Effector memory CD8-positive, alpha-beta T cell (primary cell): ENCODE results near the gene SARNP.

Source experiments
- ATAC-seq: fragments of 150-1000 bp; cut with Tn5 transposase; replicated peaks from 2 replicates; pipeline ENCODE4 v1.10.0; 2021; ENCODE audit warnings: mild to moderate bottlenecking, moderate library complexity
- DNase-seq, 3 experiments: peaks; one replicate each; pipeline ENCODE4 v3.0.0; 2021
- H3K27ac Mint-ChIP-seq, 2 donors: one replicate each; pipeline ENCODE4 v1.8.0; 2022; ENCODE audit warnings: mild to moderate bottlenecking in 2 of 2, mixed read lengths in 2 of 2, moderate library complexity in 2 of 2
- H3K27me3 Mint-ChIP-seq, 2 donors: one replicate each; pipeline ENCODE4 v1.8.0; 2022; ENCODE audit warnings: mixed read lengths in 2 of 2
- H3K36me3 Mint-ChIP-seq: one replicate; pipeline ENCODE4 v1.8.0; 2022; ENCODE audit warnings: mild to moderate bottlenecking, moderate library complexity, mixed read lengths; ENCODE audit not compliant: insufficient read depth
- H3K4me1 Mint-ChIP-seq, 2 donors: one replicate each; pipeline ENCODE4 v1.8.0; 2022; ENCODE audit warnings: low read depth in 2 of 2, mixed read lengths in 2 of 2
- H3K4me3 Mint-ChIP-seq, 2 donors: one replicate each; pipeline ENCODE4 v1.8.0; 2022; ENCODE audit warnings: mild to moderate bottlenecking in 2 of 2, mixed read lengths in 2 of 2, moderate library complexity in 2 of 2
- H3K9me3 Mint-ChIP-seq, 2 donors: one replicate each; pipeline ENCODE4 v1.8.0; 2022; ENCODE audit warnings: mixed read lengths in 2 of 2

SARNP gene

GRCh38 chr12:55829967-55830600 lies 12.6 kb upstream of the SARNP start:
- peak; percentile 12 to 43 (median 16) for DNase-seq
- peaks cover 16% of the 10 kb centered on the region for H3K36me3 Mint-ChIP-seq

GRCh38 chr12:55828357-55828756 lies 10.8 kb upstream of the SARNP start:
- no peaks in the 10 kb centered on the region for H3K9me3 Mint-ChIP-seq
- H3K4me3 Mint-ChIP-seq, result peak overlapping the region; percentile 96 to 99
- H3K36me3 Mint-ChIP-seq, result peaks cover 23% of the 10 kb centered on the region
- peak overlapping the region; percentile 20 to 88 for H3K27ac Mint-ChIP-seq
- DNase-seq, result no peak
- no peak for ATAC-seq
- H3K27me3 Mint-ChIP-seq, result no peaks in the 10 kb centered on the region
- H3K4me1 Mint-ChIP-seq, result peaks cover 43 to 47% of the 10 kb centered on the region in 2 donors

More at GRCh38 chr12:55829967-55830600, 12.6 kb upstream of the SARNP start:
- Mint-ChIP-seq H3K4me3 (peak overlapping the region; percentile 96 to 99), H3K27ac (peak overlapping the region; percentile 88 to 90), H3K4me1 (peaks cover 43 to 44% of the 10 kb centered on the region in 2 donors), H3K27me3 (no peaks in the 10 kb centered on the region), H3K9me3 (no peaks in the 10 kb centered on the region)
- ATAC-seq, result peak; percentile 11

DNA sequence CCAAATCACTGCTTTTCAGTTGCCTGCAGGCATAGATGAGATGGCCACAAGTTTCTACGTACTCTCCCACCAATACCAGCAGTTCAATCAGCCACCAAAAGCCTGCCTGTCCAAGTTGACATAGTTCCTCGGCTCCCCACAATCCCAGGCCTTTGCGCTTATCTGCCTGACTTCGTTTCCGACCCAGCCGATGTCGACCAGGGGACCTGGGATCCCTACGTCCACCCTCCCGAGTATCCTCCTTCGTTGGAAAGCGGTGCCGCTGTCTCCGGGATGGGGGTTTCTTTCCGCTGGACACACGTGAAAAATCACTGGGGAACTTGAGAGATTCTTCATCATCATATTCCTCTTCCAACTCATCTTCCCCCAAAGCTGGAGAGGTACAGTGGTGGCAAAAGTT lies 10.3 kb upstream of the SARNP start:
- Mint-ChIP-seq H3K9me3 (no peaks in the 10 kb centered on the region), H3K4me3 (peak overlapping the region; percentile 96 to 99), H3K27ac (peak overlapping the region; percentile 20 to 88), H3K36me3 (peaks cover 23% of the 10 kb centered on the region), H3K27me3 (no peaks in the 10 kb centered on the region), H3K4me1 (peaks cover 43 to 46% of the 10 kb centered on the region in 2 donors)
- ATAC-seq (no peak), DNase-seq (no peak)

DNA sequence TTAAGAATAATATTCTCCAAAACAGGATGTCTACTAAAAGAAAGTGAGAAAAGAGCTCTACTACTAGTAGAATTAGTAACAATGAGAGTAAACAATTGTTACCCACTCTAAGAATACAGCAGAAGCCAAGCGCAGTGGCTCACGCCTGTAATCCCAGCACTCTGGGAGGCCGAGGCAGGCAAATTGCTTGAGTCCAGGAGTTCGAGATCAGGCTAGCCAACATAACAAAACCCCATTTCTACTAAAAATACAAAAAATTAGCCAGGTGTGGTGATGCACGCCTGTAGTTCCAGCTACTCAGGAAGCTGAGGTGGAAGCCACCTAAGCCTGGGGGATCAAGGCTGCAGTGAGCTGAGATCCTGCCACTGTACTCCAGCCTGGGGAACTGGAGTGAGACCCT lies 7.2 kb upstream of the SARNP start:
- Mint-ChIP-seq H3K4me3 (no peak overlapping the region), H3K36me3 (peaks cover 39% of the 10 kb centered on the region), H3K4me1 (peaks cover 25 to 29% of the 10 kb centered on the region in 2 donors), H3K27me3 (no peaks in the 10 kb centered on the region), H3K9me3 (no peaks in the 10 kb centered on the region), H3K27ac (peak overlapping the region; percentile 62 to 82)
- ATAC-seq, result no peak
- no peak for DNase-seq

GRCh38 chr12:55823419-55823818 lies 5.9 kb upstream of the SARNP start:
- peaks cover 30% of the 10 kb centered on the region for H3K36me3 Mint-ChIP-seq
- no peak for ATAC-seq
- H3K4me1 Mint-ChIP-seq, result peaks cover 36 to 38% of the 10 kb centered on the region in 2 donors
- H3K9me3 Mint-ChIP-seq, result no peaks in the 10 kb centered on the region
- H3K27me3 Mint-ChIP-seq, result no peaks in the 10 kb centered on the region
- H3K27ac Mint-ChIP-seq, result peak overlapping the region; percentile 46 to 82
- no peak for DNase-seq
- H3K4me3 Mint-ChIP-seq, result no peak overlapping the region

GRCh38 chr12:55822228-55822627 lies 4.7 kb upstream of the SARNP start:
- H3K9me3 Mint-ChIP-seq, result no peaks in the 10 kb centered on the region
- H3K36me3 Mint-ChIP-seq, result peaks cover 27% of the 10 kb centered on the region
- H3K27ac Mint-ChIP-seq, result no peak overlapping the region
- H3K27me3 Mint-ChIP-seq, result no peaks in the 10 kb centered on the region
- ATAC-seq (no peak), DNase-seq (no peak)
- H3K4me3 Mint-ChIP-seq, result no peak overlapping the region
- H3K4me1 Mint-ChIP-seq, result peaks cover 27 to 29% of the 10 kb centered on the region in 2 donors

- H3K27ac Mint-ChIP-seq, result no peak overlapping the region
- no peak overlapping the region for H3K4me3 Mint-ChIP-seq
- peaks cover 15 to 20% of the 10 kb centered on the region in 2 donors for H3K4me1 Mint-ChIP-seq
- ATAC-seq (no peak), DNase-seq (no peak)
- H3K36me3 Mint-ChIP-seq, result peaks cover 27% of the 10 kb centered on the region
- H3K27me3 Mint-ChIP-seq, result no peaks in the 10 kb centered on the region
- H3K9me3 Mint-ChIP-seq, result no peaks in the 10 kb centered on the region
Observed at GRCh38 chr12:55820679-55821078, 3.2 kb upstream of the SARNP start.

- no peaks in the 10 kb centered on the region for H3K9me3 Mint-ChIP-seq
- no peaks in the 10 kb centered on the region for H3K27me3 Mint-ChIP-seq
- H3K36me3 Mint-ChIP-seq, result peaks cover 39% of the 10 kb centered on the region
- no peak for DNase-seq
- no peak overlapping the region for H3K27ac Mint-ChIP-seq
- ATAC-seq, result no peak
- peak overlapping the region in 1 of 2 donors; percentile 50 for H3K4me3 Mint-ChIP-seq
- peaks cover 19 to 21% of the 10 kb centered on the region in 2 donors for H3K4me1 Mint-ChIP-seq
Observed at GRCh38 chr12:55818886-55819285, 1.4 kb upstream of the SARNP start.

DNA sequence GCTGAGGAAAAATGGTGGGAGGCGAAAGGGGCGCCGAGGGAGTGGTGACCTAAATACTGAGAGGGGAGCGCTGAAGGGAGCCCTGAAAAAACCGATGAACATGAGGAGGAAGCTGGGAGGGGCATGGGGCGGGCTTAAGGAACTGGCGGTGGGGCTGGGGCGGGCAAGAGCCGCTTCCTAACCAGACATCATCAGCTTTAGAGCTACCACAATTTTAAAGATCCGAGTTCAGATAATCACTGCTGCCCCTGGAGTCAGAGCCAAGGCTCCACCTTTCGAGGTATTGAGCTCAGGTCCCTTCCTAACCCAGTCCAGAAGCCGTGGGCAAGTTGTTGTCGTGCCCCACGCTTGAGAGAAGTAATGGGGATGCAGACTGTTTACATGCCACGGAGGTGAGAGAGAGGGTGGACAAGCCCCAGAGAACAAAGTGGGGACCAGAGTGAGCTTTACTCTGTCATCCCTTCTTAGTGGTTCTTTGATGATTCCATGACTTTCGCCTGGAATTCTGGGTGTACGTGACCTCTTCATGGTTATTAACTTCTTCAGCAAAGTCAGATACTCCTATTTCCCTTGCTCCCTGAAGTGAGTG lies 710 bp upstream of the SARNP start:
- ATAC-seq, result peak; percentile 52
- no peak overlapping the region for H3K4me3 Mint-ChIP-seq
- H3K9me3 Mint-ChIP-seq, result no peaks in the 10 kb centered on the region
- H3K4me1 Mint-ChIP-seq, result peaks cover 21 to 22% of the 10 kb centered on the region in 2 donors
- H3K36me3 Mint-ChIP-seq, result peaks cover 35% of the 10 kb centered on the region
- no peak overlapping the region for H3K27ac Mint-ChIP-seq
- DNase-seq, result no peak
- H3K27me3 Mint-ChIP-seq, result no peaks in the 10 kb centered on the region

DNA sequence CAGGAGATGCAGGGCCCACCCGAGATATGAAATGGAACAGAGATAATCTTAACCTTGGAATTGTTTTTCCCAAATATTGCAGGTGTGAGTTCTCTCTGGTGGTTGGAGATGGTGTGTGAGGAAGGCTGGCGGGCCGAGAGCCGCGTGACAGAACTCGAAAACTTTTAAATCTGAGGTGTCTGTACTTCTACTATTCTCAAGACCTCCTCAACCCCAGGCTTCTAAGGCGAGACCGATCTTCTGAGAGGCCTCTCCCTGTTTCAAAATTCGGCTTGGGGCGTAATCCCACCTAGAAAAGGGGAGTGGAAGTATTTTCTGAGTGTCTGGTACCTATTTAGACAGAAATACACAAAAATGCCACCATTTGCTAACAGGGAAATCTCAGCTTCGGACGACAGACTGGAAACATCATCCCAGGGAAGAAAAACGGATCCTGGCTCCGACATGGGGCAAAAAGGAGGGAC lies 611 bp downstream of the SARNP start:
- peaks cover 42% of the 10 kb centered on the region for H3K36me3 Mint-ChIP-seq
- no peaks in the 10 kb centered on the region for H3K27me3 Mint-ChIP-seq
- no peaks in the 10 kb centered on the region for H3K9me3 Mint-ChIP-seq
- peaks cover 33 to 35% of the 10 kb centered on the region in 2 donors for H3K4me1 Mint-ChIP-seq
- no peak overlapping the region for H3K27ac Mint-ChIP-seq
- DNase-seq (no peak), ATAC-seq (no peak)
- no peak overlapping the region for H3K4me3 Mint-ChIP-seq

GRCh38 chr12:55815473-55815872 lies 2.1 kb downstream of the SARNP start:
- peaks cover 41 to 43% of the 10 kb centered on the region in 2 donors for H3K4me1 Mint-ChIP-seq
- peaks cover 37% of the 10 kb centered on the region for H3K36me3 Mint-ChIP-seq
- ATAC-seq (no peak), DNase-seq (no peak)
- H3K9me3 Mint-ChIP-seq, result no peaks in the 10 kb centered on the region
- H3K4me3 Mint-ChIP-seq, result no peak overlapping the region
- no peaks in the 10 kb centered on the region for H3K27me3 Mint-ChIP-seq
- H3K27ac Mint-ChIP-seq, result no peak overlapping the region

GRCh38 chr12:55814257-55814656 lies 3.3 kb downstream of the SARNP start:
- H3K9me3 Mint-ChIP-seq, result no peaks in the 10 kb centered on the region
- no peak for DNase-seq
- no peaks in the 10 kb centered on the region for H3K27me3 Mint-ChIP-seq
- no peak overlapping the region for H3K4me3 Mint-ChIP-seq
- no peak overlapping the region for H3K27ac Mint-ChIP-seq
- peaks cover 41% of the 10 kb centered on the region for H3K36me3 Mint-ChIP-seq
- no peak for ATAC-seq
- peaks cover 38 to 43% of the 10 kb centered on the region in 2 donors for H3K4me1 Mint-ChIP-seq

DNA sequence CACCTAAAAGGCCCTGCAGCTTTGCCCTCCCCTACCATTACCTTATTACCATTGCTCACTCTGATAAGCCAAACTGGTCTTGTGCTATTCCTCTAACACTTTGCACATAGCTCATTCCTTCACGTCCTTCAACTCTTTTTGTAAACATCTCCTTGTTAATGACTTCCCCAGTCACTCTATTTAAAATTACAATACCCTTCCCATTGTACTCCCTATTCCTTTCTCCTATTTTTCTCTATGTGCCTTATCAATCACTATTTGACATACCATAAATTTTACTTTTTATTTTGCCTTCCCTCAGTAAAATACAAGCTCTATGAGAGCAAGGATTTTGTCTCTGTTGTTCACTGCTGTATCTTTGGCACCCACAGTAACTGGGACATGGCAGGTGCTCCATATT lies 5.4 kb downstream of the SARNP start:
- no peak overlapping the region for H3K4me3 Mint-ChIP-seq
- DNase-seq (no peak), ATAC-seq (no peak)
- H3K9me3 Mint-ChIP-seq, result no peaks in the 10 kb centered on the region
- peaks cover 63% of the 10 kb centered on the region for H3K36me3 Mint-ChIP-seq
- H3K27me3 Mint-ChIP-seq, result no peaks in the 10 kb centered on the region
- peaks cover 29 to 35% of the 10 kb centered on the region in 2 donors for H3K4me1 Mint-ChIP-seq
- peak overlapping the region in 1 of 2 donors; percentile 41 for H3K27ac Mint-ChIP-seq

DNA sequence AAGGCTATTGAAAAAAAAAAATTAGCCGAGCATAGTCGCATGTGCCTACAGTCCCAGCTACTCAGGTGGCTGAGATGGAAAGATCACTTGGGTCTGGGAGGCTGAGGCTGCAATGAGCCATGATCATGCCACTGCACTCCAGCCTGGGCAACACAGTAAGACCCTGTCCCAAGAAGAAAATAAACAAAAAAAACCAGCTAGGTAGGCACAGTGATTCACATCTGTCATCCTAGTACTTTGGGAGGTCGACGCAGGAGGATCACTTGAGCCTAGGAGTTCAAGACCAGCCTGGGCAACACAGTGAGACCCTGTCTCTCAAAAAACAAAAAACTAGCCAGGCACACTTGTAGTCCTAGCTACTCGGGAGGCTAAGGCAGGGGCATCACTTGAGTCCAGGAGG lies 8.2 kb downstream of the SARNP start:
- ATAC-seq (no peak), DNase-seq (no peak)
- peaks cover 67% of the 10 kb centered on the region for H3K36me3 Mint-ChIP-seq
- H3K4me3 Mint-ChIP-seq, result no peak overlapping the region
- no peak overlapping the region for H3K27ac Mint-ChIP-seq
- no peaks in the 10 kb centered on the region for H3K9me3 Mint-ChIP-seq
- H3K27me3 Mint-ChIP-seq, result no peaks in the 10 kb centered on the region
- peaks cover 33 to 34% of the 10 kb centered on the region in 2 donors for H3K4me1 Mint-ChIP-seq
